ENCODE measurements around the gene FBXO30. TPM values are rescaled to one million over a fixed set of nuclear protein-coding genes. Genes with fewer than 3 reads are reported as not detected.

FBXO30 gene
- total and polyA plus RNA-seq, 9 of the 15 experiments (the other 6 are each of a cell fraction or from before 2014, with no cell fraction given): 3.6 to 12.8 (median 7.1) TPM

- TF ChIP-seq, protein P1, sequence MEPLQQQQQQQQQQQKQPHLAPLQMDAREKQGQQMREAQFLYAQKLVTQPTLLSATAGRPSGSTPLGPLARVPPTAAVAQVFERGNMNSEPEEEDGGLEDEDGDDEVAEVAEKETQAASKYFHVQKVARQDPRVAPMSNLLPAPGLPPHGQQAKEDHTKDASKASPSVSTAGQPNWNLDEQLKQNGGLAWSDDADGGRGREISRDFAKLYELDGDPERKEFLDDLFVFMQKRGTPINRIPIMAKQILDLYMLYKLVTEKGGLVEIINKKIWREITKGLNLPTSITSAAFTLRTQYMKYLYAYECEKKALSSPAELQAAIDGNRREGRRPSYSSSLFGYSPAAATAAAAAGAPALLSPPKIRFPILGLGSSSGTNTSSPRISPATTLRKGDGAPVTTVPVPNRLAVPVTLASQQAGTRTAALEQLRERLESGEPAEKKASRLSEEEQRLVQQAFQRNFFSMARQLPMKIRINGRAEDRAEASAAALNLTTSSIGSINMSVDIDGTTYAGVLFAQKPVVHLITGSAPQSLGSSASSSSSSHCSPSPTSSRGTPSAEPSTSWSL (CRISPR knock-in tag; IDR thresholded peaks at IDR 0.05; ENCODE audit: borderline replicate concordance): no peak
- TF ChIP-seq MAFG (tag; conservative IDR thresholded peaks at IDR 0.05) (peak; percentile 100), ZKSCAN1 (IDR thresholded peaks at IDR 0.05; ENCODE audit: low read depth, low read length) (no peak), ZC3H11A (IDR thresholded peaks at IDR 0.05; ENCODE audit: low read depth, low read length) (no peak), VEZF1 (CRISPR knock-in tag; IDR thresholded peaks at IDR 0.05) (peak; percentile 35; the same call in 1 of the 2 replicates), MEF2A (IDR thresholded peaks at IDR 0.05; ENCODE audit: control insufficient read depth, low read depth, low read length) (no peak), CCAR2 (IDR thresholded peaks at IDR 0.05; ENCODE audit: low read depth, low read length) (no peak), STAT5A (IDR thresholded peaks at IDR 0.05; ENCODE audit: borderline replicate concordance, low read length) (peak; percentile 29; the same call in 1 of the 2 replicates), TAF7 (tag; IDR thresholded peaks at IDR 0.05) (no peak), BRD4 (IDR thresholded peaks at IDR 0.05) (no peak), NFE2L1 (tag; IDR thresholded peaks at IDR 0.05; ENCODE audit: borderline replicate concordance, low read depth) (peak; percentile 100), NCOA6 (IDR thresholded peaks at IDR 0.05) (0 out of 2 replicates have a peak, but pooled peaks have one; percentile 40), POLR2H (tag; IDR thresholded peaks at IDR 0.05; ENCODE audit: low read depth) (0 out of 2 replicates have a peak, but pooled peaks have one; percentile 40), BCL6 (CRISPR knock-in tag; IDR thresholded peaks at IDR 0.05) (no peak), KAT2B (IDR thresholded peaks at IDR 0.05; ENCODE audit: low read depth, low read length) (no peak), ZFP91 (CRISPR knock-in tag; IDR thresholded peaks at IDR 0.05) (no peak)
- TF ChIP-seq, protein P2, sequence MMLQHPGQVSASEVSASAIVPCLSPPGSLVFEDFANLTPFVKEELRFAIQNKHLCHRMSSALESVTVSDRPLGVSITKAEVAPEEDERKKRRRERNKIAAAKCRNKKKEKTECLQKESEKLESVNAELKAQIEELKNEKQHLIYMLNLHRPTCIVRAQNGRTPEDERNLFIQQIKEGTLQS (IDR thresholded peaks at IDR 0.05): peak; percentile 61
- TF ChIP-seq, protein P2 (CRISPR knock-in tag; conservative IDR thresholded peaks at IDR 0.05): no peak
- TF ChIP-seq, protein P3, sequence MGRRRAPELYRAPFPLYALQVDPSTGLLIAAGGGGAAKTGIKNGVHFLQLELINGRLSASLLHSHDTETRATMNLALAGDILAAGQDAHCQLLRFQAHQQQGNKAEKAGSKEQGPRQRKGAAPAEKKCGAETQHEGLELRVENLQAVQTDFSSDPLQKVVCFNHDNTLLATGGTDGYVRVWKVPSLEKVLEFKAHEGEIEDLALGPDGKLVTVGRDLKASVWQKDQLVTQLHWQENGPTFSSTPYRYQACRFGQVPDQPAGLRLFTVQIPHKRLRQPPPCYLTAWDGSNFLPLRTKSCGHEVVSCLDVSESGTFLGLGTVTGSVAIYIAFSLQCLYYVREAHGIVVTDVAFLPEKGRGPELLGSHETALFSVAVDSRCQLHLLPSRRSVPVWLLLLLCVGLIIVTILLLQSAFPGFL (CRISPR knock-in tag; IDR thresholded peaks at IDR 0.05): no peak
- TF ChIP-seq, protein P4, sequence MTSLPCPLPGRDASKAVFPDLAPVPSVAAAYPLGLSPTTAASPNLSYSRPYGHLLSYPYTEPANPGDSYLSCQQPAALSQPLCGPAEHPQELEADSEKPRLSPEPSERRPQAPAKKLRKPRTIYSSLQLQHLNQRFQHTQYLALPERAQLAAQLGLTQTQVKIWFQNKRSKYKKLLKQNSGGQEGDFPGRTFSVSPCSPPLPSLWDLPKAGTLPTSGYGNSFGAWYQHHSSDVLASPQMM (CRISPR knock-in tag; IDR thresholded peaks at IDR 0.05): no peak
Observed at GRCh38 chr6:145749632-145750031, 65.0 kb downstream of the FBXO30 start (continued).

Measured in K562 (cell line).